ENCODE measurements around the gene ABCC10.
"Not testable (repeated sequence)": the region's sequence is repeated elsewhere in the genome, so short reads cannot be mapped to it uniquely, and the experiment has no call there.

ABCC10 gene

GRCh38 chr6:43489277-43490072 lies 62.1 kb downstream of the ABCC10 start:
- Mint-ChIP-seq H3K4me3 (no peak overlapping the region), H3K27me3 (no peaks in the 10 kb centered on the region), H3K4me1 (ENCODE audit: low read depth) (peaks cover 13% of the 10 kb centered on the region), H3K36me3 (ENCODE audit: low read depth) (peaks cover 14% of the 10 kb centered on the region), H3K27ac (no peak overlapping the region), H3K9me3 (no peaks in the 10 kb centered on the region)

GRCh38 chr6:43490523-43490939 lies 63.2 kb downstream of the ABCC10 start:
- peaks cover 23% of the 10 kb centered on the region for H3K4me1 Mint-ChIP-seq (ENCODE audit: low read depth)

GRCh38 chr6:43491750-43492661 lies 64.7 kb downstream of the ABCC10 start:
- Mint-ChIP-seq H3K4me3 (no peak overlapping the region), H3K27ac (no peak overlapping the region), H3K36me3 (ENCODE audit: low read depth) (peaks cover 9% of the 10 kb centered on the region), H3K4me1 (ENCODE audit: low read depth) (peaks cover 23% of the 10 kb centered on the region), H3K9me3 (no peaks in the 10 kb centered on the region), H3K27me3 (no peaks in the 10 kb centered on the region)

More at GRCh38 chr6:43490523-43490939, 63.2 kb downstream of the ABCC10 start:
- Mint-ChIP-seq H3K36me3 (ENCODE audit: low read depth) (peaks cover 14% of the 10 kb centered on the region), H3K4me3 (no peak overlapping the region), H3K27me3 (no peaks in the 10 kb centered on the region), H3K27ac (no peak overlapping the region), H3K9me3 (no peaks in the 10 kb centered on the region)

GRCh38 chr6:43492673-43493072 lies 65.3 kb downstream of the ABCC10 start:
- peaks cover 9% of the 10 kb centered on the region for H3K36me3 Mint-ChIP-seq (ENCODE audit: low read depth)
- no peaks in the 10 kb centered on the region for H3K27me3 Mint-ChIP-seq
- H3K4me3 Mint-ChIP-seq, result no peak overlapping the region

GRCh38 chr6:43493230-43493629 lies 65.9 kb downstream of the ABCC10 start:
- no peak overlapping the region for H3K4me3 Mint-ChIP-seq
- H3K9me3 Mint-ChIP-seq, result no peaks in the 10 kb centered on the region
- H3K4me1 Mint-ChIP-seq (ENCODE audit: low read depth), result peaks cover 23% of the 10 kb centered on the region
- peaks cover 9% of the 10 kb centered on the region for H3K36me3 Mint-ChIP-seq (ENCODE audit: low read depth)
- no peak overlapping the region for H3K27ac Mint-ChIP-seq
- H3K27me3 Mint-ChIP-seq, result no peaks in the 10 kb centered on the region

More at GRCh38 chr6:43492673-43493072, 65.3 kb downstream of the ABCC10 start:
- Mint-ChIP-seq H3K9me3 (no peaks in the 10 kb centered on the region), H3K4me1 (ENCODE audit: low read depth) (peaks cover 23% of the 10 kb centered on the region), H3K27ac (no peak overlapping the region)

- Mint-ChIP-seq H3K36me3 (ENCODE audit: low read depth) (peaks cover 9% of the 10 kb centered on the region), H3K27me3 (no peaks in the 10 kb centered on the region), H3K4me3 (no peak overlapping the region), H3K27ac (no peak overlapping the region), H3K9me3 (no peaks in the 10 kb centered on the region), H3K4me1 (ENCODE audit: low read depth) (peaks cover 23% of the 10 kb centered on the region)
These were observed 66.5 kb downstream of the ABCC10 start for GRCh38 chr6:43493833-43494232.

- peaks cover 5% of the 10 kb centered on the region for H3K36me3 Mint-ChIP-seq (ENCODE audit: low read depth)
- H3K4me3 Mint-ChIP-seq, result no peak overlapping the region
- H3K4me1 Mint-ChIP-seq (ENCODE audit: low read depth), result peaks cover 23% of the 10 kb centered on the region
- no peaks in the 10 kb centered on the region for H3K27me3 Mint-ChIP-seq
- H3K9me3 Mint-ChIP-seq, result no peaks in the 10 kb centered on the region
- no peak overlapping the region for H3K27ac Mint-ChIP-seq
These were observed 67.0 kb downstream of the ABCC10 start for GRCh38 chr6:43494321-43494720.

- Mint-ChIP-seq H3K9me3 (no peaks in the 10 kb centered on the region), H3K36me3 (ENCODE audit: low read depth) (peaks cover 7% of the 10 kb centered on the region), H3K27me3 (no peaks in the 10 kb centered on the region), H3K4me1 (ENCODE audit: low read depth) (peaks cover 23% of the 10 kb centered on the region), H3K4me3 (no peak overlapping the region), H3K27ac (no peak overlapping the region)
These were observed 67.4 kb downstream of the ABCC10 start for GRCh38 chr6:43494766-43495165.

GRCh38 chr6:43495409-43495941 lies 68.1 kb downstream of the ABCC10 start:
- Mint-ChIP-seq H3K4me3 (no peak overlapping the region), H3K9me3 (no peaks in the 10 kb centered on the region)

GRCh38 chr6:43496370-43497128 lies 69.2 kb downstream of the ABCC10 start:
- Mint-ChIP-seq H3K4me3 (no peak overlapping the region), H3K27me3 (no peaks in the 10 kb centered on the region), H3K27ac (no peak overlapping the region), H3K36me3 (ENCODE audit: low read depth) (peaks cover 15% of the 10 kb centered on the region), H3K4me1 (ENCODE audit: low read depth) (peaks cover 19% of the 10 kb centered on the region), H3K9me3 (no peaks in the 10 kb centered on the region)

More at GRCh38 chr6:43495409-43495941, 68.1 kb downstream of the ABCC10 start:
- Mint-ChIP-seq H3K27ac (no peak overlapping the region), H3K4me1 (ENCODE audit: low read depth) (peaks cover 19% of the 10 kb centered on the region), H3K36me3 (ENCODE audit: low read depth) (peaks cover 7% of the 10 kb centered on the region), H3K27me3 (no peaks in the 10 kb centered on the region)

- Mint-ChIP-seq H3K9me3 (no peaks in the 10 kb centered on the region), H3K27me3 (no peaks in the 10 kb centered on the region), H3K27ac (no peak overlapping the region), H3K4me3 (no peak overlapping the region), H3K4me1 (ENCODE audit: low read depth) (peaks cover 19% of the 10 kb centered on the region), H3K36me3 (ENCODE audit: low read depth) (peaks cover 20% of the 10 kb centered on the region)
These were observed 69.7 kb downstream of the ABCC10 start for GRCh38 chr6:43497129-43497396.

- Mint-ChIP-seq H3K4me3 (no peak overlapping the region), H3K36me3 (ENCODE audit: low read depth) (peaks cover 21% of the 10 kb centered on the region), H3K4me1 (ENCODE audit: low read depth) (peaks cover 19% of the 10 kb centered on the region), H3K9me3 (no peaks in the 10 kb centered on the region), H3K27ac (no peak overlapping the region), H3K27me3 (no peaks in the 10 kb centered on the region)
These were observed 70.3 kb downstream of the ABCC10 start for GRCh38 chr6:43497689-43498088.

- not testable (repeated sequence) for H3K4me3 Mint-ChIP-seq, H3K9me3 Mint-ChIP-seq, H3K27ac Mint-ChIP-seq, H3K27me3 Mint-ChIP-seq
- H3K36me3 Mint-ChIP-seq (ENCODE audit: low read depth), result peaks cover 24% of the 10 kb centered on the region
- H3K4me1 Mint-ChIP-seq (ENCODE audit: low read depth), result peaks cover 16% of the 10 kb centered on the region
These were observed 71.0 kb downstream of the ABCC10 start for GRCh38 chr6:43498291-43498690.

- Mint-ChIP-seq H3K4me1 (ENCODE audit: low read depth) (peaks cover 10% of the 10 kb centered on the region), H3K36me3 (ENCODE audit: low read depth) (peaks cover 29% of the 10 kb centered on the region), H3K27ac (no peak overlapping the region), H3K4me3 (no peak overlapping the region), H3K9me3 (no peaks in the 10 kb centered on the region), H3K27me3 (no peaks in the 10 kb centered on the region)
These were observed 71.9 kb downstream of the ABCC10 start for GRCh38 chr6:43499028-43499815.

All from stimulated activated naive CD8-positive, alpha-beta T cell treated with anti-CD3 and anti-CD28 coated beads, Interleukin-15, Interleukin-2, amounts not matched to agents 100 ng/mL and 50 ng/mL, for 24 hours (primary cell).